NCI-H526 (cell line): Measurements from ENCODE around the gene KCNJ5.
A peak's percentile ranks its signal among the peaks of the same experiment; 100 is the strongest.

Source experiments
- DNase-seq, 2 experiments: peaks; one replicate each; lab custom pipeline; 2025; lab: John Stamatoyannopoulos, UW

Gene KCNJ5

DNA sequence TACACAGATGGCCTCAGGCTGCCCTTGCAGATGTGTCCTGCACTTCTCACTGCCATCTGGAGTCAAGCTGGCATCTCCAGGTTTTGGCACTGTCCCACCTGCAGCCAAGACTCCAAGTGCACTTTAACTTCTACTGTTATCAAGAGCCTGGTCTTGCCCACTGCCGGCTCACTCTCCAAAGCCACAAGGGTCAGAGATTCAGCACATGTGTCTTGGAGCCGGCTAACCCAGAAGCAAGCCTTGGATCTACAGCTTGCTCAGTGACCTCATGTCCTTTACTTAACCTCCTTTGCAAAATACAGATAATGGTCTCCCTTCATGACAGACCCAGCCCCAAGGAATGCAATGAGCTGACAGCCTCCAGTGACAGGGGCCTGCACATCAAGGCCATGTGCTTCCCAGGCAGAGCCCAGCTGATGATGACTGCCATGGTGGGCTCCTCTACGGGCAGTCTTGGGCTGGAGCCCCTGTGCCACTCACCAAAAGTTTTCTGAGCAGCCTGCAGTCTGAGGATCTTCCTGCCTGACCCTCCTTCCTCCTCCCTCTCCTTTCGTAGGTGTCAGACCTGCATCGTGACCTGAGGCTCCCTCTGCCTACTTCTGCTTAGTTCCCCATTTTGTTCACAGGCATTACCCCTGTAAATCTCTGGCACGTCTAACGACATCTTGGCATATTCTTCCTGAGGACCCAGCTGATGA lies 42.5 kb downstream of the KCNJ5 start:
- no peak for DNase-seq

DNA sequence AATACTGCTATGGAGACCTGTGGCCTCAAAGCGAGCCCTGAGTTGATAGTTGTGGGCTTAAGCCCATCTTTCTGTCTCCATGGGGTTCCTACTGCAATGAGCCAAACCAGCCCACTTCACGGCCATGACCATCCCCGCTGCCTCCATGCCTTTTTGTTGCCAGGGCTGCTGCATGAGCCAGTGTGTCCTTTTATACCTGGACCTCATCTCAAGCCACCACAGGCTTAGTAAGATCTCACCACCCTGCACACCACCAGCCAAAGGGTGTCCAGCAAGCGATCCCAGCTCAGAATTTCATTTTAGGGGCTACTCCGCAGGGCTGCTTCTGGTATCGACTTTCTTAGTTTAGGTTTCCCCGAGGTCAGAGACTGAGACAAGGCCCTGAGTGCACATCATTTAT lies 43.2 kb downstream of the KCNJ5 start:
- no peak for DNase-seq

DNA sequence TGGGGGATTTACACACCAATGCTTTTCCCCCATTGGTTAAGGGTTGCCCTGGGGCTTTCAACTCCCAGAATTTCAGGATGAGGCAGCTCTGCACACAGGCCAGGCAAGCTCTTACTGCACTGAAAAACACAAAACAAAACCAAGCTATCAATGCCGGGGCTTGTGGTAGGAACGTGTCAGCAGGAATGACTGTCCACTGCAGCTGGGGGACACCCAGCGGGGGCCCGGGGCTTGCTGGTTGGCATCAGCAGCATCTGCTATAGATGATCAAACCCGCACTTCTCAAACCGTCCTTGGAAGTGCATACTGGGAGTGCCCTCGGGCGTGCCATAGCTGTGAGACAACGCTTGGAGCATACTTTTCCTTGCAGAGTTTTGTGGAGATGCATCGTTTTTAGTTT lies 43.8 kb downstream of the KCNJ5 start:
- DNase-seq: no peak

DNA sequence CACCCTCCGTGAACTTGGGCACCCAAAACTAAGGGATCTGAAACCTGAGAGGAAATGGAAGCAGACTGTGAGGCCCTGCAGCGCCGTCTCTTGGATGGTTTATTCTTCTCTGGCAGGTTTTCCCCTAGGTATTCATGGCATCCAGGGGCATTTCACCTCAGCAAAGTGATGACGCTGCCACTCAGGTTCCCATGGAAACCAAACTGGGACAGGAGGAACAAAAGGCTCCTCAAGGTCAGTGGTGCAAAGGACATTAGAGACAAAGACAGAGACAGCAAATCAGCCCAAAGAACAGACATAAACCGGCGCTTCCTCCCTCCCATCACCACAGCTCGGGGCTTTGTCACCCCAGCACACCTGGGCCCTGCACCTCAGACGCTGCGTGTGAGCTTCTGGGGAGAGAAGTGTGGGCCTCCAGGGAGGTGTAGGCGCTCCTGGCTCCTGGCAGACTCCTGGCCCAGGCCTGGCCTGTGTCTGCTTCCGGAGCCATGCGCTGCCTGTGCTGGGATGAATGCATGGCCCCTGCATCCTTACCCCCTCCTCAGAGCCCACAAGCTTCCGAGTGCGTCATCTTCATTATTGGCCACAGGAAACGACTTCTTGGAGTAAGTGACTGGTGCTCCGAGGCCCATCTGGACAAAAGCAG lies 45.6 kb downstream of the KCNJ5 start:
- peak; percentile 83 to 91 for DNase-seq

DNA sequence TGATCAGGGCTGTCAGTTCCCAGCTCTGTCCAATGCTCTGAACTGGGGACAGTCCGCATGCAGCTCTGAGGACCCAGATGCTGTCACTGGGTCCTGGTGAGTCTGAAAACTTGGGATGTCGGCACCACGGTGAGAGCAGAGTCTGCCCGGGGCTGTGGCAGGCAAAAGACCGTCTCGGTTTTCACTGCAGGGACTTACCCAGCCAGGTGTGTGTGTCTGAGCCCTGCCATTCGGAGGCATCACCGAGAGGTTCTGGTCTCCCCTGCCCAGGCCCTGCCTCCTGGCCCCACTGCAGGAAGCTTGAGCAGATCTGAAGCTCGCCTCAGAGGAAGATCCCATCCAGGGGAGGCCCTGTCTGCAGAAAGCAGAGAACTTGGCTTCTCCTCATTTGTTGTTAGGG lies 46.3 kb downstream of the KCNJ5 start:
- peak; percentile 92 to 96 for DNase-seq

DNA sequence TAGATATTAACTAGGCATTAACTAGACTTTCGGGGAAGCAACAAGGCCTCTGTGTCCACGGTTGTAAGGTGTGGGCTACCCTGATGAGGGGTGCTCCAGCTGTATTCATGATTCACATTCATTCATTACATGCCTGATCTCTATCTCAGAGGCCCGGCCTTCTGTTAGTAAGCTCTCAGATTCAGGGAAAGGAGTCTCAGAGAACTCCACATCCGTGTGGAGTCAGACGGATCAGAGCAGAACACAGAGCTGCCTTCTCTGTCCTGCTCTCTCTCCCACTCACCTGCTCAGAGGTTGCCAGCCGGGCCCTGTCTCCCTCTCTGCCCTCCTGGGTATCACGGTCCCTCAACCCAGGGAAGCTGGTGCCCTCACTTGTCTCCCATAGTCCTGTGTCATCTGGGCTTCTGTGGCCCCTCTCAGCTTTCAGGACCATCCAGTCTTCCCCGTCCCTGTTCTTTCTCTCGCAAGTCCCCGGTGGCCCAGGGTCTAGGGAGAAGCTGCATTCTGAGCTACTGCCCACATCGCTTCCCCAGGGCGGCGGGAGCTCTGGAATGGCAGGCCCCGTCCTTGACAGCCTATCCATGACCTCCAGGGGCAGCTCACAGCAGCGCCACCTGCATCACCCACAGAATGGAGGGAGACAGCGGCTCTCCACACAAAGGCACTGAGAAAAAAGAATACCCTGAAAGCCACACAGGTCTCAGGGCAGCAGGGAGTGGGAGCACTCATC lies 47.2 kb downstream of the KCNJ5 start:
- DNase-seq: peak; percentile 51 to 68

DNA sequence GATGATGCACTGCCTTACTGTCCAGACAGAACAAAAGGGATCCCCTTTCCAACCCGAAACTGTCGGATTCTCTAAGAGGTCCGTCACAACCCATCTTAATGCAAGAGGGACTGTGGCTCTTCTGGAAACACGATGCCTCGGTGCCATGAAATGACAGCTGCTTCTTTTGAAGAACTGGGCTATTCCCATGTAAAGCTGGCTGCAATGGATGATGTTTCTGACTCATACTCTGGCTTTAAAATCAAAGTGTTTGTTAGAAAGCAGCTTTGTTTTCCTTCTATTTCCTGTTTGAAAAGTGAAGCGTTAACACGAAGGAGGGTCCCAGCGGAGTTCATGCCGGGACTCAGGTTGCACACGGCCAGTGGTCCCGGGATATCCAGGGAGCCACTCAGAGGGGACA lies 48.4 kb downstream of the KCNJ5 start:
- DNase-seq: no peak

DNA sequence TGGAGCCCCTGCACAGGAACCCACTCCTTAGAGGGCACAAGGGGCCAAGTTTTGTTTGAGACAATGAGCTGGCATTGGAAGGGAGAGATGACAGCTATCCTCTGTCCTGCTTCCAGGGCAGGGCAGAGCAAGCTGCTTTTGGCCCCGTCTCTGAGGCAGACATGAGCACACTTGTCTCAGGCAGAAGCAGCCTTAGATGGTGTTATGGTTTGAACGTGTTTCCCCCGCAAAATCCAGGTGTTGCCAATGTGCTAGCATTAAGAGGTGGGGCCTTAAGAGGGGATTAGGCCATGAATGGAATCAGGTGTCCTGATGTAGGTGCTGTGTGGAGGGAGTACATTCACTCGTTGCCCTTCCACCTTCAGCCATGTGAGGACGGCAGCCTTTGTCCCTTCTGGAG lies 49.0 kb downstream of the KCNJ5 start:
- no peak for DNase-seq

DNA sequence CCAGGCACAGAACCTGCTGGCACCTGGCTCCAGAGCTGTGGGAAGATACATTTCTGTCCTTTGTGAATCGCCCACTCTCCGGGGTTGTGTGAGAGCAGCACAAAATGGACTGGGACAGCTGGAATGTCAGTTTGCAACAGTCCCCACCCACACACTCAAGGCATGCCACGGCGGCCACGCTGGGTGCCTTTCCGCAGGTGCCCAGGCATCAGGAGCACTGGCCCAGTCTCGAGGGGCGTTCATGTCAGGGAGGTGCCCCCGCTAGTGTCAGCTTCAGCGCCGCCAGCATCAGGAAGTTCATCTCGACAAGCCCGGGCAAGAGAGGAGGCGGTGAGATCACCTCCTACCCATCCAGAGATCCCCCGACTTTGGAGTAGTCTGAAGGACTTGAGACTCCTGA lies 49.4 kb downstream of the KCNJ5 start:
- DNase-seq: no peak

DNA sequence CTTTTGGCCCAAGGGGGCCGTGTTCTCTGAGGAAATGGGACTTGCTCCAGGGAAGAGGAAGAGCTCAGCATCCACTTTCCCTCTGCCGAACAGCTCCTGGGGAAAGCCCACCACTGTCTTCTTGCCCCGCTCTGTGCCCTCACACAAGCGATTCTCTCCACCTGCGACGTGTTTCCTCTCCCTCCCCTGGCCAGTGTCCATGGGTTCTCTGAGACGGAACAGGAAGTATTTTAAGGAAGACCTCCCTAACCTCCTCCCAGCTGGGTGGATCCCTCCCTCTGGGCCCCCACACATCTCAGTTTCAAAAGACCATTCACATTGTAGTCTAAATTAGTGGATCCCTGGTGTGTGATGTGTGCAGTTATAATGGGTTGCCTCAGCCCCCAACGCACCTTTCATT lies 50.0 kb downstream of the KCNJ5 start:
- DNase-seq: no peak

DNA sequence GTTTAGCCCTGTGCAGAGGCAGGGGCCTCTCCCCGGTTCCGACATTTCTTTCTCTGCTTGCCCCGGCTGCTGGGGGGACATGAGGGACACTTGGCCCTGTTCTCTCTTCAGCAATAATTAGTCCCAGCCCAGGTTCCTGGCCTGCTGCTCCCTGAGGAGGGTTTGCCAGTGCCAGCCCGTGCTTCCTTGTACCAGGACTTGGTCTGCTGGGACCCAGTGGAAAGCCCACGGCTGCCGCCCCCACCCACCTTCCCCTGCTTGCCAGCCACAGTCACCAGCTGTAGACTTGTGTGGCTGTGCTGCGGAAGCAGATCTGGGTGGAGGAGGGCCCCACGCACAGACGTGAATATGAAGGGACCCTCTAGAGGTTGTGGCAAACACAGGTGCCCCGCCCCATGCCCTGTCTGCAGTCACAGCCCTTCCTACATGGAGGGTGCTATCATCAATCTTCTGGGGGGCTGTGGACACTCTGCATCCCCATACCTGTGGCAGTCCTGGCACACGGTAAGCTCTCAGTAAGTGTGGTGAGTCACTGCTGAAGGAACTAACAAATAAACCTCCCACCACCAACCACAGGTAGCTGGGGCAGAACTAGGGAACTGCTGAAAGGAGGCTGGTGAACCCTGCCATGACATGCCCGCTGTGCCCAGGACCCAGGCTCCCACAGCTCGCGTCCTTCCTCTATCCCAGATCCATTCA lies 50.6 kb downstream of the KCNJ5 start:
- DNase-seq: no peak

DNA sequence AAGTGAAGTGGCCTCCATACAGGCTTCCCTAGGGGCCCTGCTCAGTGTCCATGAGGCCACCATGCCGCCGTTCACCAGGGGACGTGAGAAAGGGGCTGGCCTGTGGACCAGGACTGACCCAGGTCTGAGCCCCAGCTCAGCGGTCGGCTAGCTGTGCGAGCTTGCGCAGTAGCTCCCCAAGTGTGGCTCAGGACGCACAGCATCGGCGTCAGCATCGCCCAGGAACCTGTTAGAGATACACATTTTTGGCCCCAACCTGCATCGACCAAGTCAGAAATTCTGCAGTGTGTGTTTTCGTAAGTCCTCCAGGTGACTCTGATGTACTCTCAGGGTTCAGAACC lies 51.1 kb downstream of the KCNJ5 start:
- no peak for DNase-seq

DNA sequence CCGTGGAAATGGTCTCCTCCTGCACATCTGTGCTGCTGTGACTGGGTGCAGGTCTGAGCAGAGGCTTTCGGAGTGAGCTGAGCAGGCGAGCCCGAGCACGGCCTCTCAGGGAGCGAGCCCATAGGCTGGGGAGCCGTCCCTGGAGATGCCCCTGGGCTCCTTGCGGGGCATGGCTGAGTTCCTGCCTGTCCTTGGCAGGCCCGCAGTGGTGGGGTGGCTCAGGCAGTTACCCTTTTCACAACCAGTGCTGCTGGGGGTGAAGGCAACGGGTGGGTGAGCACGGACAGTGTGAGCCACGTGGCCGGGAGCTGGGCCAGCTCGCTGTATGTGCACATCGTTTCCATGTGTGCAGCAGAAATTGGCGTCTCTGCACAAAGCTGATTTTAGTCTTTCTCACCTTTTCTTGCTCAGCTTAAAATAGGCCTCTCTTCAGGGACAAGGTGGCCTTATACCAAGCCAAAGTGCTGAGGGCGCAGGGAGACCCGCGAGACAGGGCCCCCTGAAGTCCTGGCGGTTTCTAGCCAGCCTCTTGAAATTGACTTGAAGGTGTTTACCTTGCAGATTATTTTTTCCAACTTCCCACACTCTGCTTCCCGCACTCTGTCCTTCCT lies 51.8 kb downstream of the KCNJ5 start, which contains the start of gene TP53AIP1:
Gene TP53AIP1, minus strand, starts transcription at position 55 of the 611 bp plus-strand sequence. CDS start 5,053 bp downstream, outside the sequence.
- no peak for DNase-seq

DNA sequence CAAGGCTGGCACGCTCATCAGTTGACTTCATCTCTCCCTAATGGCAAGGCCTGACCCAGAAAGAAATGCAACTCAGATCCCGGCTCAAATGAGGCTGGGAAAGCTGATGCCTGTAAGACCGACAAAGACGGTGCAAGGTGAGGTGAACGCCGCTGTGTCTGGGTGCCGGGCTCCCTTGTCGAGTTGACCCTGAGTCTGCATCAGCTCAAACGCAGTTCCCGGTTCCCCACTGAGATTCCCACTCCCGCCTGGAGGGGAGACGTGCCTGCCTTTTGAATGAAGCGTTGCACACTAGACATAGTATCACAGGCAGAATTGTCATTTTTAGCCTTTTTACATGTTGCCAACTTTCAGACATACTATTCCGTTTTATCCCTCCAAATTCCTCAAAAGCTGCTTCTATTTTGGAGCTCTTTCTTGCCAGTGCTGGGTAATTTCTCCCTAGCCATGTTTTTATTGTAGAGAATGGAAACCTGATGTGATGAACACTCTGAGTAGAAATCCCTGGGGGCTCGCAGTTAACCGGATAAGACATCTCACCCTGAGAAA lies 52.3 kb downstream of the KCNJ5 start:
- no peak for DNase-seq

DNA sequence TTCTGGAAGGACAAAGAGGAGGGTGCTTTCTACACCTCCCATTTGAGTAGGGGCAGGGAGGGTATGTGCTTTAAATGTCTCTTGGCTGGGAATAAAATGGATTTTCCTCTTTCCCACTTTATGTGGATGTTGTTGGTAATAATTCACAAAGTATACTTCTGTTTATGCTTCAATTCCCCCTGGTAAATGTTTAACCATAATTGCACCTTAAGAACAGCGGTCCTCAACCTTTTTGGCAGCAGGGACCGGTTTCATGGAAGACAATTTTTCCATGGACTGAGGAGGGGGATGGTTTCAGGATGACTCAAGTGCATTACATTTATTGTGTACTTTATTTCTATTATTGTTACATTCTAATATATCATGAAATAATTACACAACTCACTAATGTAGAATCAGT lies 55.5 kb downstream of the KCNJ5 start:
- DNase-seq: no peak

DNA sequence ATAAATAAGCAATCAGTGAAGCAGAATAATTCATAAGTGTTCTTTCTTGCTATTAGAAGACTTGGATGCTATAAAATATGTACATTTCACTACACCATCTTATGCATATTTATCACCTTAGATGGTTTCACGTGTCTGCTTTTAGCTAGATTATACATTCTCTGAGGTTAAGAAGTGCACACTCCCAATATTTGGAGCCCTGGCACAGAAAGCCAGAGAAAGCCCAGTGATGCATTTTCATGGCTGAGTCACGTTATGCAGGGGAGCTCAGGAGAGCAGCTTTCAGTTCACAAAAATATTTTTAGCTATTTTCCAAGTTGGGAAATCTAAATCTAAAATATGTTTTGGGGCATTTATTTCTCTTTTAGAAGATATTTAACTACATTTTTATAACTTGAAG lies 56.6 kb downstream of the KCNJ5 start:
- no peak for DNase-seq

DNA sequence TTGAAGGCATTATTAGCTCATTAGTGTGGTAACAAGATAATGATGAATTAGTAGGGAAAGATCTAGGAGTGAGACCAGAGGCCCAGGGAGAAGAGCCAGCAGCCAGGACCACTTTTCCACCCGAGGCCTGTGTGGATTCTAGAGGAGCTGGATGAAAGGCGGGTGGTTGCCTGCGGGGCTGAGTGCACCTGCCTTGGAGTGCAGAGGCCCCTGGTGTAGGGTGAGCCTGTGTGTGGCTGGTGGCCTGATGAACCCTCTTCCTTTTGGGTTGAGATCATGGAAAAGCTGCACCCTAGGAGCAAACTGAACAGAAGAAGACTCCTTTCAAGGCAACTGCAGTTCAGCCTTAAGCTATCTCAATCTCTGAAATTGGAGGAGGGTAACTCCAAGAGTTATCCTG lies 57.4 kb downstream of the KCNJ5 start:
- DNase-seq: peak; percentile 47 to 85

DNA sequence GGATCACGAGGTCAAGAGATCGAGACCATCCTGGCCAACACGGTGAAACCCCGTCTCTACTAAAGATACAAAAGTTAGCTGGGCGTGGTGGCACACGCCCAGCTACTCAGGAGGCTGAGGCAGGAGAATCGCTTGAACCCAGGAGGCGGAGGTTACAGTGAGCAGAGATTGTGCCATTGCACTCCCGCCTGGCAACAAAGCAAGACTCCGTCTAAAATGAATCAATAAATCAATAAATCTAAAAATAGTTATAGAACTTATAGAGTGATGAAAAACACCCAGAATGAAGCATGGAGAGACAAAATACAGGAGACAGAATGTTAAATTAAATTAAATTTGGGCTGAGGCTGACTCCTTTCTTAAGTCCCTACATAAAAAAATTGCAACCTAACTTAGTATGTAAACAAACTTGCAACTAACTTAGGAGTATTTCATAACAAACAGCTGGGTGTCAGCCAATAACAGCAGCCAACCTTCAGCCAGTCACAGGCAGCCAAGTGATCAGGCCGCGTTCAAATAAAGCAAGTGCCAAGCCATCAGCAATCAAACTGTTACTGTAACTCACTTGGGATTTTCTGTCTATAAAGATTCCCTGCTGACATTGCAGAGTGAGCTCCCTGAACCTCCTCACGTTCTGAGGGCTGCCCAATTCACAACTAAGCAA lies 58.8 kb downstream of the KCNJ5 start:
- DNase-seq: no peak

DNA sequence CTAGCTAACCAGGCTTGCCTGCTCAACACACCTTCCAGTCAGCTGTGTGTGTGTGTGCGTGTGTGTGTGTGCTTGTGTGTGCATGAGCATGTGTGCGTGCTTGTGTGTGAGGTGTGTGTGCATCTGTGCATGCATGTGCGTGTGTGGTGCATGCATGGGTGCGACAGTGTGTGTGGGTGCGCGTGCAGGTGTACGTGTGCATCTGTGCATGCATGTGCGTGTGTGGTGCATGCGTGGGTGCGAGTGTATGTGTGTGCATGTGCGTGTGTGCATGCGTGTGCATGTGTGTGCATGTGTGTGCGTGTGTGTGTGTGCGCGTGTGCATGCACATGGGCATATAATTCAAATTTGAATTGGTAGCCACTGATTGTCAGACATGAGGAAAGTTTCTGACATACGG lies 62.0 kb downstream of the KCNJ5 start:
- no peak for DNase-seq

DNA sequence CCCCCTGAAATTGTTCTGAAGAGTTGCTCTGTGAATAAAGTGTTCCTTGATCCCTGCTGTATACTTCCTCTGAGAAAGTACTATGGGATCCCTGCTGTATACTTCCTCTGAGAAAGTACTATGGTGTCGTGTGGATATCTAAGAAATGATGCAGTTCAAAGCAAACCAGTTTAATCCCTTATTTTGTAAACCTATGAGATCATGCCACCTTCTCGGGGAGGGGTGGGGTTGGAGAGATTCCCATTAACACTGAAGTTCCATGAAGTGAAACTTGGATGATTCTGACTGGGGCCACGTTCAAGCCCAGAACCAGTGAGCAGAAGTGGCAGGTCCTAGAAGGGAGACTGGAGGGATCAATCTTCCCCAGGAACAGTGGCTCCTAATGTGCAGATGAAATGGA lies 64.5 kb downstream of the KCNJ5 start:
- DNase-seq: no peak
